ENCODE data around the gene SULF2.
"Not testable (repeated sequence)": the region's sequence is repeated elsewhere in the genome, so short reads cannot be mapped to it uniquely, and the experiment has no call there.

The SULF2 gene

GRCh38 chr20:47804224-47804825 lies 19.0 kb upstream of the SULF2 start:
- not testable (repeated sequence) for DNase-seq

DNA sequence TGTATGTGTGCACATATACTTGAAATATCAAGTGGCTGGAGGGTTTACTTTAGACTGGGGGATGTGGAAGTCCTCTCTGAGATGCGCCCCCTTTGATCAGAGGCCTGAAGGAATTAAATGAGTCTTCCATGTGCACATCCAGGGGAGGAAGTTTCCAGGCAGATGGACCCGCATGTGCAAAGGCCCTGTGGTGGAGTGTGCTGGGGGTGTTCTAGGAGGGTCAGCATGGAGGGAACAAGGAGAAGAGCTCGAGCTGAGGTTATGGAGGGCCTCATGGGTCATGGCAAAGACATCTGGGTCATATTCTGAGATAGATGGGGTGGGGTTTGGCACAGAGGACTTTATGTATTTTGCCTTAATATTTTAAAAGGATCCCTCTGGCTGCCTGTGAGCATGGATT lies 17.7 kb upstream of the SULF2 start:
- DNase-seq, result no peak

- DNase-seq, result no peak
Observed at GRCh38 chr20:47802226-47802920, 17.1 kb upstream of the SULF2 start.

DNA sequence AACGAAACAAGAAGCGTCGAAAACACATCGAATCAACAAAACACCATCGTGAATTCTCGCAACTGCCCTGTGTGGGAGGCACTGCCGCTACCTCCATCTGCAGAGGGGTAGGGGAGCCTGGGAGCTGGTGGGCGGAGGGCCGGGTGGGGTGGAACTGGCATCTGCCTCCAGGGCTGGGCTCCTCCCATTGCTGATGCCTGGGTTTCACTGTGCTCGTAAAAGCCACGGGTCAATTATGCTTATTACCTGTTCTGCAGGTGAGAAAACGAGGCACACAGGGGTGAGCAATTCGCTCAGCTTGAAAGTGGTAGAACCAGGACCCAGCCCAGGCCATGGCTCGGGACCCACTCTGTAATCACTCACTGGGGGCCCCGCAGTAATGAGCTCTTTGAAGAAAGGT lies 16.5 kb upstream of the SULF2 start:
- DNase-seq, result no peak

- no peak for DNase-seq
Observed at GRCh38 chr20:47801079-47801478, 15.8 kb upstream of the SULF2 start.

DNA sequence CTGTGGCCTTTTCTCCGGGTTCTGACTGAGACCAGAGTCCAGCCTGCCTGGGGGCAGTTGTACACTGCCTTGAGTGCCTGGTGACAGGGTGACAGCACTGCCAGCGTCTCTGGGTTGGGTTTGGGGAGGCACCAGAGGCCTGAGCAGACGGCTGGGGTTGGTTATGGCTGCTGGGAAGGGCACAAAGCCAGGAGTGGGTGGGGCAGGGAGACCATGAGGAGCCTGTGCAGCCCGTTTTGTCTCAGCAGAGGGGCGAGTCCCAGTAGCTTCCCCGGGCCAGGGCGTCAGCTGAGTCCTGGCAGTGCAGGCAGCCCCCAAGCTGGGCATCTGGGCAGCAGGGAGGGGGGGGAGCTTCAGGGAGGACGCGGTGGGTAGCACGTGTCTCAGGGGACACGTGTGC lies 15.3 kb upstream of the SULF2 start:
- no peak for DNase-seq

GRCh38 chr20:47799116-47799715 lies 13.9 kb upstream of the SULF2 start:
- no peak for DNase-seq

DNA sequence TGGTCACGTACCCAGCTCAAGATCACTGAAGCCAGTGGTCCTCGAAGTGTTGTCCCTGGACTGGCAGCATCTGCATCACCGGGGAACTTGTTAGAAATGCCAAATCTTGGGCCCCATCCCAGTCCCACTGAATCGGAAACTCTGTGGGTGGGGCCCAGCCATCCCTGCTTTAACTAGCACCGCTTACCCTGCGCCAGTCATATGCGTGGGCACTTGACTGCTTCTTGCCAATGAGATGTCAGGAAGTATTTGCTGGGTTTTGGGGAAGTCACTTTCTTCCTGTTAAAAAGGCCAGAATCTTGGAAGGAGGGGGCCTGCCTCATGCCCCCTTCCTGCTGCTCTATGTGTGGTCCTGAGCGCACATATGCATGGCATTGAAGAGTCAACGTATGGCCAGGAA lies 11.7 kb upstream of the SULF2 start:
- no peak for DNase-seq

DNA sequence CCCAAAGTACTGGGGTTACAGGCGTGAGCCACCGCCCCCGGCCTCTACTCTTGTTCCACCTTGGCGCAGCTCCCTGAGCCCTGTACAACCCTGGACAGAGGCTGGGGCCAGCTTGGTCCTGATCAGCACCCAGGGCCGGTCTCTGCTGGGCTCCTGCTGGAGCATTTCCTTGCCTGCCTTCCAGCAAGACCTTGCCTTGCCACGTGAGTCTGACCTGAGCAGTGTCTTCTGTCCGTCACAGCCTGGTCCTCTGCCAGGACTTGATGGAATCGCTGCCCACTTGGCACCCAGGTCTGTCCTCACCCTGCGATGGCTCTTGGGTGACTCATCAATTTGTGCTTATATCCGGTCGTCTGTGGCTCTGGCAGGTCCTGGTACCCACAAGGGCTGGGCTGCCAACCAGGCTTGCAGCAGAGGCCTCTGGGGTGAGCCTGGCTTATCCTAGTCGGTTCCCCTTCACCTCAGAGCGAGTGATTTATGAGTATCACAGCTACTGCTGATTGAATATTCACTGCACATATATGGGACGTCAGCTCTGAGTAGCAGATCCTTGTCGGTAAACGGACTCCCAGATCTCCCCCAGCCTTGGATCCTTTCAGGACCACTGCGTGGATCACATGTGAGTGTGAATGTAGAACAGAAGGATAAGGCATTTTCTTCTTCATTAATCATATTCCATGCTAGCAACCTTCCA lies 10.1 kb upstream of the SULF2 start:
- no peak for DNase-seq

GRCh38 chr20:47794264-47794663 lies 9.0 kb upstream of the SULF2 start:
- not testable (repeated sequence) for DNase-seq

DNA sequence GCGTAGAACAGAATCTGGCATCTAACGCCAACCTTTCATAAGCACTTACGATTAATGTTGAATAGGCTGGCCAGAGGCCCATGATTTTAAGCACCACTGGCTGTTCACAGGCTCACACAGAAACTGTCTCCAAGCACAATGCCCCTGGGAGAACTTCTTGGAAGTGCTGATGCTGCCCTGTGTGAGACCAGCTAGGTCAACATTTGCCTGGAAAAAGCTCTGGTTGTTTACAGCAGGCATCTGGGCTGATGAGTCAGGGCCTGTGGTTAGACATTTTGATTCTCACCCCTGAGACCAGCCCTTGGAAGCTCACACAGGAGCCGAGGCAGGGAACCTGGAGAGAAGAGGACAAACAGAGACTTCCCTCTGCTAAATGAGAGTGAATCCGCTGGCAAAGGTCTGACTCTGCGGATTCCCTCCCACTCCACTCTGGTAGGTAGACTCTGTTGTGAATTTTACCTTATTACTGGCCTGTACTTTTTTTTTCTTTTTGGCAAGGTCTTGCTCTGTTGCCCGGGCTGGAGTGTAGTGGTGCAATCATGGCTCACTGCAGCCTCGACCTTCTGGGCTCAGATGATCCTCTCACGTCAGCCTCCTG lies 6.8 kb upstream of the SULF2 start:
- no peak for DNase-seq

- DNase-seq, result no peak
Observed at GRCh38 chr20:47791084-47791599, 5.9 kb upstream of the SULF2 start.

DNA sequence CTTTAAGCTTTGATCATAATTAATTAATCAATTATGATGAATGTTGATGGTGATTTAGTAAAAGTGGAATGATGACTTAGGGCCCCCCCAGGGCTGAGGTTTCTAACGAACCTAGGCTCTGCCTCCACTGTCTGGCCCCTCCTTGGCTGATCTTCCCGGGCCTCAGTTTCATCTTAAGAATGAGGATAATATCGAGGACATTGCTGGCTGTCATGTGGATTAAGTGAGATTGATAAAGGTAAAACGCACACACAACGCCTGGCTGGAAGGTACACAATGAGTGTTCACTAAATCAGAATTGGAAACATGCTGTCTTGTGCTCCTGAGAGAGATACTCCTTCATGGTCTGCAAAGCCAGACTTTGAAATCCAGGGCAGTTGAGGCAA lies 5.3 kb upstream of the SULF2 start:
- DNase-seq, result no peak

- no peak for DNase-seq
Observed at GRCh38 chr20:47789764-47790579, 4.7 kb upstream of the SULF2 start.

- no peak for DNase-seq
Observed at GRCh38 chr20:47789081-47789763, 3.9 kb upstream of the SULF2 start.

DNA sequence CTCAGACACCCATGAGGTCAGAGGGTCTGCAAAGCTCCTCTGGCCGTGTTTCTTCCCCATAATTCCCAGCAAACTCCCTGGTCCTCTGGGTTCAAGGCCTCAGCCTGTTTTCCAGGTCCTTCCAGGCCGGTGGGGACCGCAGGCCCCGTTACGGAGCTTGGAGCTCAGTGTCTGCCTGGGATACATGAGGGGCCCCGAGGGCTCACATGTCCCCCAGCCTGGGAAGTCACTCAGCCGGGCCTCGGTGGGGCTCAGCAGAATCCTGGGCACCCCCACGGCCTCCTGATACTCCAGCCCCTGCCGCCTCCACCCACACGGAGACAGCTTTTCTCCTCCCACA lies 3.4 kb upstream of the SULF2 start:
- DNase-seq, result no peak

DNA sequence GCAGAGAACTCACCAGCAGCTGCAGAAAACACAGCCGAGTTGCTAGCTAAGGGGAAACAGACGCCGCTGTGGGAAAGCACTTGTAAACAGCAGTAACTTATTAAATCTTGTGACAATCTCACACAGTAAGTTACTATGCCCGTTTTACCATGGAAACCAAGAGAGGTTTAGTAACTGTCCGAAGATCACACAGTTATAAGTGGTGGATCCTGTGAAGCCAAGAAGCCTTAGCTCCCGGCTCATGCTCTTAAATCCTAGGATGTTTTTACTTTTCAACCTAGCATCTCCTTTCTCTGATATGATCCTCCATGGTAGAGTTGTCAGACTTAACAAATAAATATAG lies 1.5 kb upstream of the SULF2 start:
- DNase-seq, result no peak

GRCh38 chr20:47785854-47786764 lies 828 bp upstream of the SULF2 start:
- peak; percentile 33 for DNase-seq

DNA sequence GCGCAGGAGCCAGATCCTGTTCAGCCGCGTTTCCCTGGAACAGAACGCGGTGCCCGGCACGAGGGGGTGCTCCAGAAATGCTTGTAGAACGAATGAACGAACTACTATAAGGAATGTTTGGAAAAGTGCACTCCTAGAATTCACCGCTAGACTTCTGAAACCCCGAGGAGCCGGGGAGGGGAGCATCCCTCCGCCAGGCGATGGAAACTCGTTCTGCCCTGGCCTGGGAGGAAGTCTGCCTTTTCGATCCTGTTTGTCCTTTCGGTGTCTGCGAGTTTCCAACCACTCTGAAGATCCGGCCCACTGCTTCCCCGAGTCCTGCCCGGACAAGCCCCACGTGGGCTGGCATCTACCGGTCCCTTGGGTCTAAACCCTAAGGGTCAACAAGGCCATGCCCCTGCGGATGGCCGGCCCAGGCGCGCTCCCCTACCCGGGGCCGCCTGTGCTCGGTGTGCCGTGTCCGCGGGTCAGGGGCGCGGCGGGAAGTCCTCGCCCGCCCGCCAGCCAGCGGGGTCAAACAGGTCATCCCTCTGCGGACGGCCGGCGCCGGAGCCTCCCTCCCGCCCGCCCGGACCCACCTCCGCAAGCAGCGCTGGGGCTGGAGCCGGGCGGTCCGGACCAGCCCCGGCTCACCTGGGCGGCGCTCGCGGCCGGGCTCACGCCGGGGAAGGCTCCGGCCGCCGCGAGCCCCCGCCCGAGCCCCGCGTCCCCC lies 526 bp downstream of the SULF2 start:
- DNase-seq, result no peak

All from CD4-positive, alpha-beta T cell treated with Interferon gamma for 1 hour (primary cell).